Kidney epithelial cell (primary cell): Measurements from ENCODE around the gene PRRX1. TPM values are rescaled to one million over a fixed set of nuclear protein-coding genes. Genes with fewer than 3 reads are reported as not detected.

Source experiments
- DNase-seq: peaks from one replicate; pipeline ENCODE4 v3.0.0-alpha.2; 2010; ENCODE audit warnings: low read depth
- H3K27me3 ChIP-seq: 2 replicates; pipeline ENCODE4 v1.6.0; 2011; ENCODE audit warnings: low read length; ENCODE audit not compliant: control insufficient read depth, insufficient read depth
- H3K36me3 ChIP-seq: 2 replicates; pipeline ENCODE4 v1.5.1; 2011; ENCODE audit warnings: low read length; ENCODE audit not compliant: control insufficient read depth, insufficient read depth
- H3K4me3 ChIP-seq: 2 replicates; pipeline ENCODE4 v1.5.1; 2011; ENCODE audit warnings: low read depth, mild to moderate bottlenecking, control low read depth, low read length
- CTCF ChIP-seq: IDR thresholded peaks from 2 replicates; pipeline ENCODE4 v1.5.1; 2011; ENCODE audit warnings: mild to moderate bottlenecking, moderate library complexity, low read length, control low read depth, inconsistent platforms; ENCODE audit not compliant: insufficient read depth, poor library complexity, severe bottlenecking
- total RNA-seq: library from RNA; depleted of rRNA; stranded (reverse); fragments of >200 nt; gene quantifications from 2 replicates; pipeline ENCODE4 v1.2.3, GENCODE V29; 2015

Gene PRRX1
- total RNA-seq, 1 donor from 2014 or later = 2.9 TPM

GRCh38 chr1:170723518-170723917 is 59.6 kb downstream of the PRRX1 start:
- Histone ChIP-seq H3K4me3 (no peak overlapping the region), H3K27me3 (no peaks in the 10 kb centered on the region), H3K36me3 (no peaks in the 10 kb centered on the region)
- no peak for TF ChIP-seq CTCF
- no peak for DNase-seq

- no peak overlapping the region for H3K4me3 ChIP-seq
- no peak for TF ChIP-seq CTCF
- H3K27me3 ChIP-seq = no peaks in the 10 kb centered on the region
- H3K36me3 ChIP-seq = no peaks in the 10 kb centered on the region
- no peak for DNase-seq
These were observed 61.4 kb downstream of the PRRX1 start for GRCh38 chr1:170725326-170725725.

- Histone ChIP-seq H3K4me3 (no peak overlapping the region), H3K27me3 (no peaks in the 10 kb centered on the region), H3K36me3 (no peaks in the 10 kb centered on the region)
- no peak for TF ChIP-seq CTCF
- no peak for DNase-seq
These were observed 64.0 kb downstream of the PRRX1 start for GRCh38 chr1:170727963-170728362.

- no peaks in the 10 kb centered on the region for H3K27me3 ChIP-seq
- no peak for DNase-seq
- no peak for TF ChIP-seq CTCF
- no peak overlapping the region for H3K4me3 ChIP-seq
- no peaks in the 10 kb centered on the region for H3K36me3 ChIP-seq
These were observed 65.5 kb downstream of the PRRX1 start for GRCh38 chr1:170729225-170730002.

- DNase-seq = no peak
- Histone ChIP-seq H3K36me3 (no peaks in the 10 kb centered on the region), H3K4me3 (no peak overlapping the region), H3K27me3 (no peaks in the 10 kb centered on the region)
- no peak for TF ChIP-seq CTCF
These were observed 66.1 kb downstream of the PRRX1 start for GRCh38 chr1:170730014-170730413.

GRCh38 chr1:170730438-170730837 is 66.5 kb downstream of the PRRX1 start:
- Histone ChIP-seq H3K27me3 (no peaks in the 10 kb centered on the region), H3K36me3 (no peaks in the 10 kb centered on the region), H3K4me3 (no peak overlapping the region)
- no peak for DNase-seq
- TF ChIP-seq CTCF = no peak
